HCEC 1CT (cell line): ENCODE measurements around the gene CADPS2.

Source experiments
- DNase-seq: peaks from one replicate; pipeline ENCODE4 v3.0.0-alpha.2; 2017

Gene CADPS2

GRCh38 chr7:122430710-122431109 is 455.6 kb downstream of the CADPS2 start:
- DNase-seq: no peak

- no peak for DNase-seq
Measured at GRCh38 chr7:122429926-122430325, 456.3 kb downstream of the CADPS2 start.

- DNase-seq: no peak
Measured at GRCh38 chr7:122425731-122426130, 460.5 kb downstream of the CADPS2 start.

GRCh38 chr7:122423591-122423990 is 462.7 kb downstream of the CADPS2 start:
- DNase-seq: no peak

- no peak for DNase-seq
Measured at GRCh38 chr7:122416336-122416735, 469.9 kb downstream of the CADPS2 start.

GRCh38 chr7:122415510-122415909 is 470.8 kb downstream of the CADPS2 start:
- DNase-seq: no peak

- DNase-seq: no peak
Measured at GRCh38 chr7:122413339-122413738, 472.9 kb downstream of the CADPS2 start.

DNA sequence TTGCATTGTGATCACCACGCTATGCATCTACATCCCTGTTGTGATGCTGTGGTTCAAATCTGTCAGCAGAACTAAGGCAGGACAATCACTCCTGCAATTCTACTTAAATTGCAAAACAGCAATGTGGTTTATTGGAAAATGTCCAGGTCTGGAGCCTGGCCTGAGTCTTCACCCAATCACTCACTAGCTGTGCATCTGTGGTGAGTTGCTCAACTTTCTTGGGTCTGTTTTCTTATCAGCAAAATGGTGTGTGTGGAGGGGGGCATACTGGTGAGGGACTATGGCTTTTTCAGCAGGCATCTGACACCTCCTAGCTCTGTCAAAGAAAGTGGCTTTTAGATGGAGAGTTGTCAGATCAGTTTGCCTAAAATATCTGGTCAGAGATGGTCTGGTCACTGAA is 473.4 kb downstream of the CADPS2 start:
- no peak for DNase-seq

DNA sequence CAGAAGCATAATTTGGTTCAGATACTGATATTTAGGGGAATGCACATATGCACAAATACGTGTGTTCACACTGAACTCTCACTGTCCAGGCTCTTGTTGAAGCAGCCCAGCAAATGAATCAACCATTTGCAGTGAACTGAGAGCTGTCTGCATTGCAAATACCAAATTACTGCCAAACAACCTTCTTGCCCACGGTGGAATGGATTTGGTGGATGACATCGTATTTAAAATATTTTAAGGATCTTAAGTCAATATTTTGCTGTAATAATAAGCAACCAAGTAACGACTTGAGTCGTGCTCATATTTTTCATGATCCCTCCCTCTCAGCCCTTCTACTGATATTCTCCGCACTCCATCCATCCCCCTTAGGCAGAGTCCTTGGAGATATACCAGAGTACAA is 473.8 kb downstream of the CADPS2 start:
- DNase-seq: no peak

GRCh38 chr7:122407195-122407594 is 479.1 kb downstream of the CADPS2 start:
- DNase-seq: no peak

DNA sequence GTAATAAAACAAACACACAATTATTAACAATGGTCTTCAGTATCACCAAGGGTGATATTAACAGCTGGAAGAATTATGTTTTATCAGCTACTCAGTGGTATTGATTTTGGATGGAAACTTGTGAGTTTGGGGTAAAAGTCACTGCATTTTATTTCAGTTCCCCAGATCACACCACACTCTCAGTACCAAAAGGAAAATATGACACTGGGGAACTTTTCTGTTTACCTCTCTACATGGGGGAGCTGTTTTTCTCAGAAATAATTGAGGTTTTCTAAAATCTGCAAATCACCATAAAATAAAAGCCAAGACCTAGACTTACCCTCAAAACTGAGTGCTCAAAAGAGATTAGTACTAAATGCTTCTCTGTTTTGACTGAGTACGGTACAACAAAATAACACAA is 483.1 kb downstream of the CADPS2 start:
- DNase-seq: no peak

GRCh38 chr7:122402235-122402634 is 484.0 kb downstream of the CADPS2 start:
- no peak for DNase-seq

- no peak for DNase-seq
Measured at GRCh38 chr7:122397381-122397780, 488.9 kb downstream of the CADPS2 start.

DNA sequence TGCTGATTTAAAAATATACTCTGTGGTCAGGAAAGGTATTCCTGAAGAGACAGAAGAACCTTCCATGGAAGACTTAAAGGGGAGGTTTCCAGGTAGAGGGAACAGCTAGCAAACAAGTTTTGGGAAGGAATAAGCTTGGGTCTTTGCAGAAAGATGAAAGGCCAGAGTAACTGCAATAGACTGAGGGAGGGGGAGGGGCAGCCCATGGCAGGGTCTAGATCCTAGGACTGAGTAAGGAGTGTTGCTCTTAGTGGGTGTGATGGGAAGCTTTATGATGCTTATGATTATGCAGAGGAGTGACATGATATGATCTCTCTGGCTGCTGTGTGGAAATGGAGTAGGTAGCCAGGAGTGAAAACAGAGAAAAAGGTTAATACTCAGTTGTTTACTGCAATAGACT is 491.7 kb downstream of the CADPS2 start:
- DNase-seq: no peak

DNA sequence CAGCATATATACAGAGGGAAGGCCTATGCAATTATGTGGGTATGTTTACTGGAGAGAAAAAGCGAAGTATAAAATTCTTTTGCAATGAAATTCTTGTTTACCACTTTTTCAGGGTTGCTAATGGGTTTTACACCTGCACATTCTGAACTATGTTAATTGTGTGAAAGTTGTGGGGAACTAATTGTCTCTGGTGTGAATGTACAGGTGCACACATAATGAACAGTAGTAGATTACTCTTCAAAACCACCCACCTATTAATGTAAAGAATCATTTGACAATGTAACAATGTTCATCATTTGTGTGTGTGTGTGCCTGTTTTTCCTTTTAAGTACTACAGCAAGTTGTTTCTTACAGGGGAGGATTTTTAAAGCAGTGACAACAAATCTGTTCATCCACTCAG is 501.7 kb downstream of the CADPS2 start:
- no peak for DNase-seq

GRCh38 chr7:122383934-122384333 is 502.3 kb downstream of the CADPS2 start:
- no peak for DNase-seq

- DNase-seq: no peak
Measured at GRCh38 chr7:122380992-122381391, 505.3 kb downstream of the CADPS2 start.

- no peak for DNase-seq
Measured at GRCh38 chr7:122379491-122379890, 506.8 kb downstream of the CADPS2 start.

- DNase-seq: no peak
Measured at GRCh38 chr7:122369756-122370155, 516.5 kb downstream of the CADPS2 start.

DNA sequence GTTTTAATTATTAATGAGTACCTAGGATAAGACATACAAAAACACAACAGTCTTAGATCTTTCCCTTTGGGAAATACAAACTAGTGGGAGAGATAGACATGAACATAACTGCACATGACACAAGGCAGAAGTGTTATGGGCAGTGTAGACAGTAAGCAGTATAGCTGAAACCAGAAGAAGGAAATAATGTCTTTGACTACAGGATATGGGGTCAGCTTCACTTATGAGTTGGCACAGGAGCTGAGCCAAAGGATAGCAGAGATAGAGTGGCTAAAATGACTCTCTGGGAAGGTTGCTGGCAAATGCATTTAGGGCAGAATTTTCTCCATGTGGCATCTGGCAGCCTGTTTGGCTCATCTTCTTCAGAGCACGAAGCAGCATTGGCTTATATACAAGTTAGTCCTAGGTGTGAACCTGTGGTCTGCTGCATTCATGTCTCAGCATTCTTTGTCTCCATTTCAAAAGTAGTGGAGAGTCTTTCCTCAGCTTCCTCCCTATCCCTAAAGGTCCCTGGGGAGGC is 521.4 kb downstream of the CADPS2 start:
- DNase-seq: no peak

DNA sequence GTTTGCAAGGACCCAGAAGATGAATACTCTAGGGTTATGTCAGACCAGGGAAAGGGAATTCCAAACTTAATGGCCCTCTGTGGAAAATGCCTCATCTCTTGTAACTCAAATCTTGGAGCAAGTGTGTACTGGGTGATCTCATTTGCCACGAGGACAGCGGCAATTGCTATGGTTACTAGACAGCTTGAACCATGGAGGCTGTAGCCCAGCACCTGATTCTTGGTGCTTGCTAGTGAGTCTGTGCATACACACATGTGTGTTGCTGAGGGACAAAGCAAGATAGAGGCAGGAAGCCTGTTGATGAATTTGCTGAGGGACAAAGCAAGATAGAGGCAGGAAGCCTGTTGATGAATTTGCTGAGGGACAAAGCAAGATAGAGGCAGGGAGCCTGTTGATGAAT is 523.1 kb downstream of the CADPS2 start:
- DNase-seq: no peak

DNA sequence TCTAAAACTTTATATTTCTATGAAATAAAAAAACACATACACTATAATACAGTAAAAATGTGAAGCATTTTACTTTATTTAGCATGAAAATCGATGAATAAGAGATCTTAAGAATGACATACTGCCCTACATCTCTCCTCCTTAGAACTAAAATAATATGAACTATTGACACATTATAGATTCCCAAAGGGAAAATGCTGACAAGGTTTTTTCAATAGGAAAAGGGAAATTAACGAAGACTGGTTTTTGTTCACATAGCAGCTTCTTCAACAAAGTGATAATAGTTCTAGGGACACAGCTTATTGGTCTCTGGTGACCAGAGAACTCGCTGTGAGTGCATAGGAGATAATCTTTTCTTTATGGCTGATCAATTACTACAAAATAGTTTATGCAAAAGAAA is 523.8 kb downstream of the CADPS2 start:
- DNase-seq: no peak

GRCh38 chr7:122354656-122355055 is 531.6 kb downstream of the CADPS2 start:
- no peak for DNase-seq

- no peak for DNase-seq
Measured at GRCh38 chr7:122352454-122352853, 533.8 kb downstream of the CADPS2 start.

GRCh38 chr7:122350701-122351100 is 535.6 kb downstream of the CADPS2 start:
- no peak for DNase-seq

DNA sequence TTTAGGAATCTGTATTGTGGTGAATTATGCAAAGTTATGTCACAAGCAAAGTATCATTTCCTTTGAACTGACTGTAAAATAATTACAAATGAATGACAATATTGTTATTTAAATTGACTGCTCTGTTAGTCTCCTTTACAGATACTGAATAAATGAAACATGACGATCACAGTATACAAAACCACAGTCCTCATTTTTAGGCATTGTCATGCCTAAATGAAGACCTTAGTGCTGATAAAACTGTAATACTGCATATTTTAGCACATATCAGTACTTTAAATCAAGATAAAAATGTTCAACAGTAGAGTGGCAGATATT is 542.0 kb downstream of the CADPS2 start:
- DNase-seq: no peak
